GM12878 (cell line): ENCODE data around the gene CDKN2A. TPM values are rescaled to one million over a fixed set of nuclear protein-coding genes. Genes with fewer than 3 reads are reported as not detected.

Source experiments
- ATAC-seq: fragments of 200-7000 bp; cut with Tn5 transposase; 3 replicates; pipeline ENCODE4 v1.9.1; 2020; ENCODE audit warnings: mild to moderate bottlenecking, moderate library complexity
- BruUV-seq: library from RNA; stranded (reverse); fragments of 400-500 nt; replicated peaks from 2 replicates; lab custom pipeline; 2021; lab: Mats Ljungman, UMichigan
- CTCF ChIA-PET: fragments of 300-600 bp; sonication (Branson Sonifier 250); formaldehyde crosslinking; extraction: SDS; loops from one replicate; lab custom pipeline; 2021; ENCODE audit warnings: inconsistent platforms; lab: Yijun Ruan, JAX
- POLR2A ChIA-PET: fragments of 350-600 bp; formaldehyde crosslinking; extraction: SDS; loops from one replicate; lab custom pipeline; 2021; ENCODE audit warnings: inconsistent platforms; lab: Charles Lee
- RAD21 ChIA-PET: fragments of 300-600 bp; sonication (Branson Sonifier 250); formaldehyde crosslinking; loops from one replicate; lab custom pipeline; 2023; ENCODE audit warnings: antibody characterized with exemption; ENCODE audit not compliant: unreplicated experiment; lab: Charles Lee
- SMC1A ChIA-PET: fragments of 300-600 bp; sonication (Branson Sonifier 250); formaldehyde crosslinking; loops from one replicate; lab custom pipeline; 2023; ENCODE audit not compliant: unreplicated experiment, uncharacterized antibody; lab: Charles Lee
- DNase-seq: peaks from one replicate; pipeline ENCODE4 v3.0.0-alpha.2; 2011; ENCODE audit warnings: low read depth, low spot score
- FAIRE-seq: peaks from 3 replicates; lab custom pipeline; 2011; peaks lifted over from hg19 to GRCh38; lab: Jason Lieb, UNC
- H2AFZ ChIP-seq: 2 replicates; pipeline ENCODE4 v1.6.0; 2011; ENCODE audit warnings: low read depth, low read length, control low read depth; ENCODE audit not compliant: control insufficient read depth
- H3K27ac ChIP-seq: 2 replicates; pipeline ENCODE4 v1.5.1; 2011; ENCODE audit warnings: control low read depth; ENCODE audit not compliant: control insufficient read depth, insufficient read depth
- H3K27me3 ChIP-seq, 2 experiments: replicated peaks in 1 of 2; 2 replicates each; pipeline versions ENCODE4 v1.6.0 to v1.6.1; 2011; ENCODE audit warnings: low read length in 1 of 2; ENCODE audit not compliant: control insufficient read depth in 2 of 2, insufficient read depth in 2 of 2
- H3K36me3 ChIP-seq, 2 experiments: 2 replicates each; pipeline ENCODE4 v1.5.1; 2011; ENCODE audit warnings: low read length in 1 of 2; ENCODE audit not compliant: control insufficient read depth in 2 of 2, insufficient read depth in 2 of 2
- H3K4me1 ChIP-seq: 2 replicates; pipeline ENCODE4 v1.6.1; 2011; ENCODE audit warnings: mild to moderate bottlenecking, low read length, moderate library complexity, mixed read lengths; ENCODE audit not compliant: control insufficient read depth, insufficient read depth
- H3K4me2 ChIP-seq: 2 replicates; pipeline ENCODE4 v1.6.0; 2011; ENCODE audit warnings: control low read depth; ENCODE audit not compliant: control insufficient read depth, insufficient read depth
- H3K4me3 ChIP-seq: fragments of 200-600 bp; sonication (generic); 2 replicates; pipeline ENCODE4 v1.5.1; 2016
- H3K79me2 ChIP-seq: 2 replicates; pipeline ENCODE4 v1.6.0; 2011; ENCODE audit warnings: low read length; ENCODE audit not compliant: control insufficient read depth, insufficient read depth
- H3K9ac ChIP-seq: 2 replicates; pipeline ENCODE4 v1.8.0; 2011; ENCODE audit warnings: low read length, control low read depth, mixed read lengths; ENCODE audit not compliant: control insufficient read depth, insufficient read depth
- H3K9me3 ChIP-seq: replicated peaks from 3 replicates; pipeline ENCODE4 v1.5.1; 2011; ENCODE audit warnings: mild to moderate bottlenecking, low read length; ENCODE audit not compliant: control insufficient read depth, insufficient read depth
- H4K20me1 ChIP-seq: 2 replicates; pipeline ENCODE4 v1.6.0; 2011; ENCODE audit not compliant: control insufficient read depth, insufficient read depth
- CBX5 ChIP-seq: sonication (generic); IDR thresholded peaks from 2 replicates; pipeline ENCODE4 v1.6.1; 2016; ENCODE audit warnings: low read depth, moderate library complexity, mild to moderate bottlenecking, inconsistent platforms
- GABPA ChIP-seq: IDR thresholded peaks from 2 replicates; pipeline ENCODE4 v1.6.1; 2014; ENCODE audit warnings: antibody characterized with exemption, low read depth, mild to moderate bottlenecking, inconsistent platforms
- IKZF1 ChIP-seq: fragments of 450-650 bp; conservative IDR thresholded peaks from 2 replicates; pipeline ENCODE4 v1.6.1; 2017; ENCODE audit warnings: antibody characterized with exemption, mild to moderate bottlenecking
- NFXL1 ChIP-seq: fragments of 450-650 bp; IDR thresholded peaks from 2 replicates; pipeline ENCODE4 v1.6.1; 2017; ENCODE audit warnings: antibody characterized with exemption, mild to moderate bottlenecking, borderline replicate concordance
- NR2C1 ChIP-seq: fragments of 450-650 bp; IDR thresholded peaks from 2 replicates; pipeline ENCODE4 v1.6.1; 2017; ENCODE audit warnings: antibody characterized with exemption, mild to moderate bottlenecking, moderate library complexity
- PAX5 ChIP-seq: IDR thresholded peaks from 2 replicates; pipeline ENCODE4 v1.6.1; 2011; ENCODE audit warnings: low read depth, low read length, borderline replicate concordance
- RELB ChIP-seq: fragments of 450-650 bp; IDR thresholded peaks from 2 replicates; pipeline ENCODE4 v1.6.1; 2017; ENCODE audit warnings: low read depth, mild to moderate bottlenecking, moderate library complexity
- SIN3A ChIP-seq: IDR thresholded peaks from 2 replicates; pipeline ENCODE4 v1.6.1; 2012; ENCODE audit warnings: low read depth, low read length, improper control_type of control experiment
- SPI1 ChIP-seq: IDR thresholded peaks from 2 replicates; pipeline ENCODE4 v1.6.1; 2011; ENCODE audit warnings: low read depth, mild to moderate bottlenecking, low read length, moderate library complexity, borderline replicate concordance; ENCODE audit not compliant: insufficient read depth
- SREBF2 ChIP-seq: IDR thresholded peaks from 2 replicates; pipeline ENCODE4 v1.6.1; 2012; ENCODE audit warnings: mild to moderate bottlenecking, low read length
- SUZ12 ChIP-seq: fragments of 200-600 bp; sonication (generic); IDR thresholded peaks from one replicate; pipeline ENCODE4 v1.6.1; 2018; ENCODE audit warnings: antibody characterized with exemption, mild to moderate bottlenecking; ENCODE audit not compliant: unreplicated experiment
- YBX1 ChIP-seq: fragments of 450-650 bp; IDR thresholded peaks from 2 replicates; pipeline ENCODE4 v1.6.1; 2016; ENCODE audit warnings: antibody characterized with exemption
- ZBED1 ChIP-seq: IDR thresholded peaks from 2 replicates; pipeline ENCODE4 v1.6.1; 2016; ENCODE audit warnings: borderline replicate concordance
- in situ Hi-C: fragments of 300-500 bp; cut with MboI; formaldehyde crosslinking; loops from 9 replicates; pipeline ENCODE4 v1.14.3; 2018; ENCODE audit warnings: mixed read lengths
- intact Hi-C: fragments of 100-400 bp; cut with micrococcal nuclease; formaldehyde crosslinking; loops from one replicate; pipeline ENCODE4 v1.14.2; 2022; ENCODE audit not compliant: unreplicated experiment
- polyA plus RNA-seq, 11 experiments: library from polyadenylated mRNA; depleted of rRNA in 4 of 11; unstranded in 6 of 11; stranded (reverse) in 5 of 11; fragments of >200 nt; fragmentation: Nextera tagmentation in 4 of 11; fragmentation: Illumina TruSeq in 1 of 11; extraction: Ambion mirVana in 4 of 11; extraction: Trizol in 1 of 11; gene quantifications; 1 replicate in 1 of 11; 2 replicates in 10 of 11; pipeline versions ENCODE4 v1.2.1 to v1.2.3, GENCODE V29; 2011 to 2016; ENCODE audit warnings: inconsistent platforms in 2 of 11, missing spikeins in 2 of 11, low read depth in 1 of 11
- total RNA-seq, 4 experiments: library from RNA; depleted of rRNA in 3 of 4; stranded (reverse); fragments of >200 nt in 3 of 4; fragmentation: Illumina TruSeq in 1 of 4; extraction: Trizol in 1 of 4; gene quantifications; 2 replicates each; pipeline versions ENCODE4 v1.2.1 to v1.2.3, GENCODE V29; 2013 to 2021
- TF ChIP-seq, protein P1 (sequence below): IDR thresholded peaks from 2 replicates; pipeline ENCODE4 v1.6.1; 2012; ENCODE audit warnings: improper control_type of control experiment, low read depth, low read length; ENCODE audit not compliant: insufficient replicate concordance
- TF ChIP-seq, protein P2 (sequence below): fragments of 450-650 bp; IDR thresholded peaks from 2 replicates; pipeline ENCODE4 v1.6.1; 2017; ENCODE audit warnings: mild to moderate bottlenecking, moderate library complexity

CDKN2A gene
- total and polyA plus RNA-seq, 10 of the 15 experiments (the other 5 are each of a cell fraction or from before 2014, with no cell fraction given), result 0.84 to 41.2 (median 18.4) TPM

- SMC1A ChIA-PET, result interaction anchor here (0.6 to 1.3 kb wide), 5 partner anchors 13 to 454 kb away, joined by 3 to 4 read pairs (median 3); no protein-coding TSS in a partner anchor
- Histone ChIP-seq H3K27me3 (no peaks in the 10 kb centered on the region), H2AFZ (no peak overlapping the region), H3K9me3 (no peaks in the 10 kb centered on the region), H3K27ac (no peak overlapping the region), H3K4me3 (no peak overlapping the region), H4K20me1 (no peaks in the 10 kb centered on the region), H3K4me1 (no peaks in the 10 kb centered on the region), H3K9ac (no peak overlapping the region), H3K79me2 (no peaks in the 10 kb centered on the region), H3K4me2 (no peak overlapping the region), H3K36me3 (no peaks in the 10 kb centered on the region)
- CTCF ChIA-PET, result interaction anchor here (0.9 kb wide), 1 partner anchor 120 kb away, joined by 3 read pairs; no protein-coding TSS in a partner anchor
- RAD21 ChIA-PET, result interaction anchor here (1.1 kb wide), 1 partner anchor 75 kb away, joined by 3 read pairs; no protein-coding TSS in a partner anchor
- no peak for ATAC-seq
- TF ChIP-seq YBX1, result no peak
- TF ChIP-seq PAX5, result no peak
- TF ChIP-seq ZBED1, result no peak
- TF ChIP-seq GABPA, result no peak
- no peak for TF ChIP-seq NFXL1
- TF ChIP-seq CBX5, result no peak
- TF ChIP-seq, protein P1, sequence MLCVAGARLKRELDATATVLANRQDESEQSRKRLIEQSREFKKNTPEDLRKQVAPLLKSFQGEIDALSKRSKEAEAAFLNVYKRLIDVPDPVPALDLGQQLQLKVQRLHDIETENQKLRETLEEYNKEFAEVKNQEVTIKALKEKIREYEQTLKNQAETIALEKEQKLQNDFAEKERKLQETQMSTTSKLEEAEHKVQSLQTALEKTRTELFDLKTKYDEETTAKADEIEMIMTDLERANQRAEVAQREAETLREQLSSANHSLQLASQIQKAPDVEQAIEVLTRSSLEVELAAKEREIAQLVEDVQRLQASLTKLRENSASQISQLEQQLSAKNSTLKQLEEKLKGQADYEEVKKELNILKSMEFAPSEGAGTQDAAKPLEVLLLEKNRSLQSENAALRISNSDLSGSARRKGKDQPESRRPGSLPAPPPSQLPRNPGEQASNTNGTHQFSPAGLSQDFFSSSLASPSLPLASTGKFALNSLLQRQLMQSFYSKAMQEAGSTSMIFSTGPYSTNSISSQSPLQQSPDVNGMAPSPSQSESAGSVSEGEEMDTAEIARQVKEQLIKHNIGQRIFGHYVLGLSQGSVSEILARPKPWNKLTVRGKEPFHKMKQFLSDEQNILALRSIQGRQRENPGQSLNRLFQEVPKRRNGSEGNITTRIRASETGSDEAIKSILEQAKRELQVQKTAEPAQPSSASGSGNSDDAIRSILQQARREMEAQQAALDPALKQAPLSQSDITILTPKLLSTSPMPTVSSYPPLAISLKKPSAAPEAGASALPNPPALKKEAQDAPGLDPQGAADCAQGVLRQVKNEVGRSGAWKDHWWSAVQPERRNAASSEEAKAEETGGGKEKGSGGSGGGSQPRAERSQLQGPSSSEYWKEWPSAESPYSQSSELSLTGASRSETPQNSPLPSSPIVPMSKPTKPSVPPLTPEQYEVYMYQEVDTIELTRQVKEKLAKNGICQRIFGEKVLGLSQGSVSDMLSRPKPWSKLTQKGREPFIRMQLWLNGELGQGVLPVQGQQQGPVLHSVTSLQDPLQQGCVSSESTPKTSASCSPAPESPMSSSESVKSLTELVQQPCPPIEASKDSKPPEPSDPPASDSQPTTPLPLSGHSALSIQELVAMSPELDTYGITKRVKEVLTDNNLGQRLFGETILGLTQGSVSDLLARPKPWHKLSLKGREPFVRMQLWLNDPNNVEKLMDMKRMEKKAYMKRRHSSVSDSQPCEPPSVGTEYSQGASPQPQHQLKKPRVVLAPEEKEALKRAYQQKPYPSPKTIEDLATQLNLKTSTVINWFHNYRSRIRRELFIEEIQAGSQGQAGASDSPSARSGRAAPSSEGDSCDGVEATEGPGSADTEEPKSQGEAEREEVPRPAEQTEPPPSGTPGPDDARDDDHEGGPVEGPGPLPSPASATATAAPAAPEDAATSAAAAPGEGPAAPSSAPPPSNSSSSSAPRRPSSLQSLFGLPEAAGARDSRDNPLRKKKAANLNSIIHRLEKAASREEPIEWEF, result no peak
- no peak for TF ChIP-seq SPI1
- no peak for TF ChIP-seq SIN3A
- TF ChIP-seq, protein P2, sequence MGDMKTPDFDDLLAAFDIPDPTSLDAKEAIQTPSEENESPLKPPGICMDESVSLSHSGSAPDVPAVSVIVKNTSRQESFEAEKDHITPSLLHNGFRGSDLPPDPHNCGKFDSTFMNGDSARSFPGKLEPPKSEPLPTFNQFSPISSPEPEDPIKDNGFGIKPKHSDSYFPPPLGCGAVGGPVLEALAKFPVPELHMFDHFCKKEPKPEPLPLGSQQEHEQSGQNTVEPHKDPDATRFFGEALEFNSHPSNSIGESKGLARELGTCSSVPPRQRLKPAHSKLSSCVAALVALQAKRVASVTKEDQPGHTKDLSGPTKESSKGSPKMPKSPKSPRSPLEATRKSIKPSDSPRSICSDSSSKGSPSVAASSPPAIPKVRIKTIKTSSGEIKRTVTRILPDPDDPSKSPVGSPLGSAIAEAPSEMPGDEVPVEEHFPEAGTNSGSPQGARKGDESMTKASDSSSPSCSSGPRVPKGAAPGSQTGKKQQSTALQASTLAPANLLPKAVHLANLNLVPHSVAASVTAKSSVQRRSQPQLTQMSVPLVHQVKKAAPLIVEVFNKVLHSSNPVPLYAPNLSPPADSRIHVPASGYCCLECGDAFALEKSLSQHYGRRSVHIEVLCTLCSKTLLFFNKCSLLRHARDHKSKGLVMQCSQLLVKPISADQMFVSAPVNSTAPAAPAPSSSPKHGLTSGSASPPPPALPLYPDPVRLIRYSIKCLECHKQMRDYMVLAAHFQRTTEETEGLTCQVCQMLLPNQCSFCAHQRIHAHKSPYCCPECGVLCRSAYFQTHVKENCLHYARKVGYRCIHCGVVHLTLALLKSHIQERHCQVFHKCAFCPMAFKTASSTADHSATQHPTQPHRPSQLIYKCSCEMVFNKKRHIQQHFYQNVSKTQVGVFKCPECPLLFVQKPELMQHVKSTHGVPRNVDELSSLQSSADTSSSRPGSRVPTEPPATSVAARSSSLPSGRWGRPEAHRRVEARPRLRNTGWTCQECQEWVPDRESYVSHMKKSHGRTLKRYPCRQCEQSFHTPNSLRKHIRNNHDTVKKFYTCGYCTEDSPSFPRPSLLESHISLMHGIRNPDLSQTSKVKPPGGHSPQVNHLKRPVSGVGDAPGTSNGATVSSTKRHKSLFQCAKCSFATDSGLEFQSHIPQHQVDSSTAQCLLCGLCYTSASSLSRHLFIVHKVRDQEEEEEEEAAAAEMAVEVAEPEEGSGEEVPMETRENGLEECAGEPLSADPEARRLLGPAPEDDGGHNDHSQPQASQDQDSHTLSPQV, result no peak
- no peak for TF ChIP-seq NR2C1
- no peak for TF ChIP-seq RELB
- no peak for TF ChIP-seq IKZF1
- TF ChIP-seq SUZ12, result no peak
- TF ChIP-seq SREBF2, result no peak
- no peak for FAIRE-seq
- intact Hi-C loops (no loop called here), in situ Hi-C loops (no loop called here)
- POLR2A ChIA-PET, result no interaction called here
- DNase-seq, result no peak
- BruUV-seq, result no TSS peak
These were observed 60.9 kb downstream of the CDKN2A start for GRCh38 chr9:21933281-21933680.
